GM18505 (cell line): ENCODE results near the gene SHANK3.

ENCODE experiments used
- ATAC-seq: cut with Tn5 transposase; IDR thresholded peaks from one replicate; pipeline ENCODE4 v1.9.1; 2021; ENCODE audit not compliant: unreplicated experiment
- POLR2A ChIP-seq: IDR thresholded peaks from 4 replicates; pipeline ENCODE4 v1.6.1; 2011; ENCODE audit warnings: borderline replicate concordance; ENCODE audit not compliant: insufficient read depth, insufficient read length; ENCODE audit errors: extremely low read depth

Gene SHANK3

DNA sequence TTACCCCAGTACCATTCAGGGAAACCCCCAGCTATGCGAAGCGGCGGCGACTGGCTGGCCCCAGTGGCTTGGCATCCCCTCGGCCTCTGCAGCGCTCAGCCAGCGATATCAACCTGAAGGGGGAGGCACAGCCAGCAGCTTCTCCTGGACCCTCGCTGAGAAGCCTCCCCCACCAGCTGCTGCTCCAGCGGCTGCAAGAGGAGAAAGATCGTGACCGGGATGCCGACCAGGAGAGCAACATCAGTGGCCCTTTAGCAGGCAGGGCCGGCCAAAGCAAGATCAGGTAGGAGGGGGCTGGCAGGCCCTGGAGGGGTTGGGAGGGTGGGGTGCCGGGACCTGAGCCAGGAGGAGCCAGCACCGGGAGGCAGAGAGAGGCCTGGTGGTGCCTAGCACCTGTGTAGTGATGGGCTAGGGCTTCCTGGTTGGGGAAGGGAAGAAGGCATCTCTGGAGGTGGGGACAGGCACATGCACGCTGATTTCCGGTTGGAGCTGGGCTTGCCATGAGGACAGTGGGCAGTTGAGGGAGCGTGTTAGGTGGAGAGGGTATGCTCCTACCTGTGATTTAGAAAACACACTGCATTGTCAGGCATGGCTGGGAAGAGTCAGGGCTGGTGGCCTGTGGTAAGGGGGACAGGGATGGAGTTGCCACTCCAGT lies 22.3 kb downstream of the SHANK3 start:
- ATAC-seq = no peak
- TF ChIP-seq POLR2A = no peak

DNA sequence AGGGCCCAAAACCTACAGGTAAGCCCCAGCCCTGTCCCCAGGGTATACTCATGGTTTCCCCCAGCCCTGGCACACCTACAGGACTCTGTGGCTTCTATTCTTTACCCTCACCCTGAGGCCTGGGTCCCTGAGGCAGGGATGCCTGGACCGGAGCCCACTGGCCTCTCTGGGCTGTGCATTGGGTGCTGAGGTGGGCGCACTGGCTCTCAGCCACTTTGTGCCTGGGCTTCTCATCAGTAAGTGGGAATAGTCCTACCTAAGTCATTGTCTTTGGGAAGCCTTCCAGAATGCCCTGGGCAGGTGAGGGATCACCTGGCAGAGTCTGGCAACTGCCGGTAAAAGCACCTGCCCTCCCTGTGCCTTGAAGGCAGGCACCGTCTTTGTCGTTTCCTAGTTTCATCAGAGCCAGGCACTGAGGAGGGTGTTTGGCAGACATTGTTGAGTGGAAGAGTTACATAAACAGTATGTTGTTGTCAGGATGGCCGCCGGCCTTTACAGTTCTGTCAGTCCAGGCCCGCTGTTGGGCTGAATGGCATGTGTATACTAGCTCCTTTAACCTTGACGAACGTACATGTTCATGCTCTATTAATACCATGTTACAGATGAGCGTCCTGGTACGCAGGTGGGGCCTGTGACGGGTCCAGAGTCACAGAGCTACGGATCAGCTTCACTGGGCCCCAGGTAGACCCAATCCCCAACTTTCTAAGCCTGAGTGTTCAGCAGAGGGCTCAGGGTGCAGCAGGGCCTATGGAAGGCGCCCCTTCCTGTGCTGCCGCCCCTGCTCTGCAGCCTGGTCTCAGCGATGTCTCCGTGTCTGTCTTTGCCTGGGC lies 23.0 kb downstream of the SHANK3 start:
- TF ChIP-seq POLR2A = no peak
- no peak for ATAC-seq

DNA sequence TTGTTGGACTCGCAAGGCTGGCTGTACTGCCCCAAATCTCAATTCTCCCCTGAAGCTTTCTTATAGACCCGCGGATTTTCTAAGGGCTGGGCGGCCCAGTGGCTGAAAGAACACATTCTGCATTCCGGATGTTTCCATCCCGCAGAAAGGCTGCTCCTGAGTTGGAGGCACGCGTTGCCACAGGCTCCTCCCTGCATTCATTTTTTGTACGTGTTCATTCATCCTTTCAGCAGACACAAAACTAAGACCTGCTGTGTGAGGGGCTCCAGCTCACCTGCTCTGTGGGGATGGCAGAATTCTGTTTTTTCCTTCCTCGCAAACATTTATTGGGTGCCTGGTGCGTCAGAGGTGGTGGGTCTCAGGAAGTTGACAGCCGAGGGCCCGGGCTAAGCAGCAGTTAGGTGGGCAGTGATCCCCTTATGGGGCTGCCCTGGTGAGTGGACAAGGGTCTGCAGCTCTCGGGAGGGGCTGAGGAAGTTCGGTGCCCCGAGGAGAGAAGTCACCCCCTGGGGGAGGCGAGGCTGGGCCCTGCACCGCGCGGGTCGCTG lies 23.7 kb downstream of the SHANK3 start:
- TF ChIP-seq POLR2A = no peak

DNA sequence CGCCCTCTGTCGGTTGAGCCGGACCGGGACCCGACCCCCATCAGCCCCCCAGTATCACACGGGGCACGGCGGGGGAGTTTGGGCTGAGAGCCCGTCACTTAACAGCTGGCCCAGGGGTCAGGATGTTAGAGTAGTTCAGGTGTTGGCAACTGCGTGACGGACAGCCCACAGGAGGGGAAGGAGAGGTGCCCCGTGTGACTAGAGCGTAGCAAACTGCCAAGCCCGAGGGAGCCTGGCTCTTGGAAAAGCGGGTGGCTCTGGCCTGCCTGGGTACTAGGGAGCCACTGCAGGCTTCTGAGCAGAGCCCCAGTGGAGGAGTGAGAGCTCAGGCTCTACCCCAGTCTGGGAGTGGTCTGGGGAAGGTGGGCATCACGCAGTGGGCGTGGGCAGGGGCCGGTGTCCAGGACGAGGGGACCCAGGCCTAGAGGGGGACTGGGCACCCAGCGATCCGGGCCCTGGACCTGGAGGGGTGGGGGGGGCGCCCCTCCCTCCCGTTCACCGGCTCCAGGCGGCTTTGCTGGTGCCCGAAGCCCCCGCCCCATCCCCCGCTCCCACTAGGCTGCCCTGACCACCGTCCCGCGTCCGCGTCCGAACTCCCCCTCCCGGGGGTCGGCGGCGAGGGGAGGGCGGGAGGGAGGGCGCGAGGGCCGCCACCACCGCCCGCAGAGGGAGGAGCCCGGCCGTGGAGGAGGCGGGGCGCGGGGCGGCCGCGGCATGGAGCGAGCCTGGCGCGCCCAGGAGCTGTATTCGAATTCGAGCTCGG lies 24.4 kb downstream of the SHANK3 start:
- no peak for ATAC-seq
- TF ChIP-seq POLR2A = no peak

More for the DNA sequence above, 23.7 kb downstream of the SHANK3 start:
- ATAC-seq = no peak

GRCh38 chr22:50697667-50698506 lies 25.3 kb downstream of the SHANK3 start:
- no peak for ATAC-seq
- TF ChIP-seq POLR2A = no peak

GRCh38 chr22:50698546-50698945 lies 25.9 kb downstream of the SHANK3 start:
- ATAC-seq = no peak
- no peak for TF ChIP-seq POLR2A

DNA sequence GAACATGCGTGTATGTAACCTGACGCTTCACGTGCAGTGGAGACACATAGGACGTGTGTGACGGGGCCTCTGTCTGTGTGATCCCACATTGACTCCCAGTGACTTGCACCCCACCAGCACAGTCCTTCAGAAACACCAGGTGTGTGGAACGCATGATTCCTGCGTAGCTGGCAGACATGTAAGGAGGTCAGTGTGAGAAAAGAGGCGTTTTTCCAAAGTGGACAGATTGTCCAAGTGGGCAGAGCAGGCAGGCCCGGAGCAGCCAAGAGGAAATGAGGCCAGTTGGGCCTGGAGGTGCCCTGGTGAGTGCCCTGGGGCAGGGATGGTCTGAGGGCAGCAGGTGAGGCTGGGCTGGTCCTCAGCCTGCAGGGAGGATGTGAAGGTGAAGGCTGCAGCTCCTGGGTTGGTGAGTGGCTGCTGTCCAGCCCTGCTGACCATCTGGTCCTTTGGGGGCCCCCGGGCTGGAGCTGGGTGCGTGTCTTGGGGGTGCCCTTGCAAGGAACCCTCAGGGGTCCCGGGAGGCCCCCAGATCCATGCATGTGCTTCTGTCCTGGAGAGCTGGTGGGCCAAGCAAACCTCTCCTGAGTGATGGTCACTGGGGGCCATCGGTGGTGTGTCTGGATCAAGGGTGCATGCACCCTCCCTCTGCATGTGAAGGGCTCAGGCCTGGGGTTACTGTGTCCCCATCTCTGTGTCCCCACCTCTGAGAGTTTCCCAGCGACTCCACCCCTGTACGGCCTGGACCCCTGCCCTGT lies 26.6 kb downstream of the SHANK3 start:
- no peak for ATAC-seq

DNA sequence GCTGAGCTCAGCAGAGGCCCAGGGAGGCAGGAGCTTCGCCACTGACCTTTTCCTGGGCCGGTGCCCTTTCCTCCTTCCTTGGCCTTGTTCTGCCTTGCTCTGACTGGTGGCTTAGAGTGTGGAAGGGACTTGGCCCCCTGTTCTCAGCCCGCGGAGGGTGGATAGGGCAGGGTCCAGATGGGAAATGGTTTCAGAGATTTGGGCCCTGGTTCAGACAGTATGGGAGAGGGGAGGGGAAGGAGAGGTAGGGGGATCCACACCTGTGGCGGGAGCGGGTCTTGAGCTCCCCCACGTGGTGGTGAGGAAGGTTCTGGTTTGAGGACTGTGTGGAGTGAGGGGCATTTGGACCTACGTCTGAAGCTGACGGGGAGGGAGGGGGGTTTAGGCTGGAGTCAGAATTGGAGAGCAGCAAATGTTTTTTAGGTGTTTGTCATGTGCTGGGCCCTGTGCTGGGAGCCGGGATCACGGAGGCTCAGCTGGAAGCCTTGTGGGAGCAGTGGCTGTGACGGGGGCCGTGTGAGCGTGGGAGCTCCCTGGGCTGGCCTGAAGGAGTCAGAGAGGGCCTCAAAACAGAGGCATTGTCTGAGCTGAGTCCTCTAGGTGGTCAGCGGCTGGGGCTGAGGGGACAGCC lies 27.2 kb downstream of the SHANK3 start:
- TF ChIP-seq POLR2A = no peak

More for the DNA sequence above, 26.6 kb downstream of the SHANK3 start:
- TF ChIP-seq POLR2A = no peak

GRCh38 chr22:50700387-50701075 lies 27.9 kb downstream of the SHANK3 start:
- TF ChIP-seq POLR2A = no peak
- no peak for ATAC-seq

More for the DNA sequence above, 27.2 kb downstream of the SHANK3 start:
- no peak for ATAC-seq

DNA sequence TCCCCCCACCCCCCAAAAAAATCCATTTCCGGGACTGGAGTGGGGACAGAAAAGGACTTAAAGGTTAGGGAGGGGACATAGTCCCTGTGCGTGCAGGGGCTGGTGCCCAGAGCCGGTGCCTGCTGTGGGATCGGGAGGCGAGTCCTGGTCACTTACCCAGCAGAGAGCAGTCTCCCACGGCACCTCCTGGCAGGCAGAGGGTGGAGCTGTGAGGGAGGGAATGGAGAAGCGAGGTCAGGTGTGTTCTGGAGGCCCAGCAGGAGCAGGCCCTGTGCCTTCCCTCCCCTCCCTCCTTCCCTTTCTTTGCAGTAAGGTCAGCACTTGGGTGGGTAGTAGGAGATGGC lies 28.4 kb downstream of the SHANK3 start:
- TF ChIP-seq POLR2A = no peak
- ATAC-seq = no peak

- TF ChIP-seq POLR2A = no peak
- ATAC-seq = no peak
Measured at GRCh38 chr22:50701428-50702154, 29.0 kb downstream of the SHANK3 start.

DNA sequence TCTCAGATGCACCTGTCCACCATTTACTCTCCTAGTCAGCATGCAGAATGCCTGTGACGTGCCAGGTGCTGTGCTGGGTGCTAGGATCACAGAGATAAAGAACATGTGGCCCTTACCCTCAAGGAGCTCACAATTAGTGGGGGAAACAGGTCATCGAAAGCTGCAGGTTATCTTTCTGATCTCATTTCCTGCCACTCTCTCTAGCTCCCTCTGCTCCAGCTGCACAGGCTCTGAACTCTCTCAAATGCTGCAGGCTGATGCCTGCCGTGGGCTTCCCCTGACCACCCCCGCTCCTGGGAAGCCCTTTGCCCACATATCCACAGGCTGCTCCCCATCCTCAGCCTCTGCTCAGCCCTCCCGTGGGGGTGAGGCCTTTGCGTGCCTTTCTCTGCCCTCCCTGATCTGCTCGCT lies 29.6 kb downstream of the SHANK3 start:
- ATAC-seq = no peak
- no peak for TF ChIP-seq POLR2A
